Activated naive CD4-positive, alpha-beta T cell treated with anti-CD3 and anti-CD28 coated beads, Interleukin-2, amount 10 ng/mL, durations not matched to agents 7 days and 5 days (primary cell): Measurements from ENCODE around the gene USP43.

Source experiments
- CTCF ChIA-PET: fragments of 350-600 bp; sonication (Branson Sonifier 250); formaldehyde crosslinking; loops from one replicate; lab custom pipeline; 2021; ENCODE audit warnings: antibody characterized with exemption; lab: Charles Lee
- DNase-seq: peaks from one replicate; pipeline ENCODE4 v3.0.0-alpha.2; 2020
- H3K27ac Mint-ChIP-seq: one replicate; pipeline ENCODE4 v1.8.0; 2021; ENCODE audit warnings: mild to moderate bottlenecking, moderate library complexity, mixed read lengths
- H3K27me3 Mint-ChIP-seq: one replicate; pipeline ENCODE4 v1.8.0; 2021; ENCODE audit warnings: mild to moderate bottlenecking, mixed read lengths
- H3K36me3 Mint-ChIP-seq: one replicate; pipeline ENCODE4 v1.8.0; 2021; ENCODE audit warnings: mixed read lengths
- H3K4me1 Mint-ChIP-seq: one replicate; pipeline ENCODE4 v1.8.0; 2021; ENCODE audit warnings: mixed read lengths
- H3K4me3 Mint-ChIP-seq: one replicate; pipeline ENCODE4 v1.8.0; 2021; ENCODE audit warnings: mild to moderate bottlenecking, moderate library complexity, mixed read lengths
- H3K9me3 Mint-ChIP-seq: one replicate; pipeline ENCODE4 v1.8.0; 2021; ENCODE audit warnings: mixed read lengths

Gene USP43

DNA sequence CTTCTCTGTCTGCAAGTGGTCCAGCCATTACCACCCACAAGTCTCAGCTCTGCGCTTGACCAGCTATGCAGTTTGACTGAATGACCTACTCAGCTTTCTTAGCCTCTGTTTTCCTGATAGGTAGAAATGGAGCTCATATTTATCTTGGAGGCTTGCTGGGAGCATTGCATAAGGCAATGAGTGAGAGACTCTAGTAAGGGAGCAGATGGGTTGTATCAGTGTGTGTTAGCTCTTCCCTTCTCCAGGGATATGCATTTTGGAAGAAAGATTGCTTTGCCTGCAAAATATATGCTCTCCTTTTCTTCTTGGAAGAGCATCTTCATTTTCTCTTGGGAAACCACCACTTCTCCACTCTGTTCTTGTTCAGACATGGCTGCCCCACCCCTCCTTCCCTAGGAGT lies 120.0 kb downstream of the USP43 start:
- H3K9me3 Mint-ChIP-seq, result no peaks in the 10 kb centered on the region
- peaks cover 6% of the 10 kb centered on the region for H3K27me3 Mint-ChIP-seq
- no peak for DNase-seq
- no peak overlapping the region for H3K27ac Mint-ChIP-seq
- no peak overlapping the region for H3K4me3 Mint-ChIP-seq
- CTCF ChIA-PET, result interaction anchor here (0.9 kb wide), 1 partner anchor 188 kb away, joined by 3 read pairs; no protein-coding TSS in a partner anchor
- H3K36me3 Mint-ChIP-seq, result no peaks in the 10 kb centered on the region
- no peaks in the 10 kb centered on the region for H3K4me1 Mint-ChIP-seq

DNA sequence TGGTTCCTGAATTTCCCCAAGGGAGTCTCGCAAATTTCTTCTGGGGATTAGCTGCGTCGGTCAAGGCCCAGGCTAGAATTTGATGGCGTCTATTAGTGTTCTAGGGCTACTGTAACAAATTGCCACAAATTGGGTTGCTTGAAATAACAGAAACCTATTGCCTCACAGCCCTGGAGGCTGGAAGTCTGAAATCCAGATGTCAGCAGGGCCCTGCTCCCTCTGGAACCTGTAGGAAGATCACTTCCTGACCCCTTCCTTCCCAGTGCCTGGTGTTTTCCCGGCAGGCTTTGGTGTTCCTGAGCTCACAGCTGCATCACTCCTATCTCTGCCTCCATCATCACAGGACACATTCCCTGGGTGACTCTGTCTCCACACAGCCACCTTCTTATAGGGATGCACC lies 121.7 kb downstream of the USP43 start:
- CTCF ChIA-PET, result no interaction called here
- DNase-seq, result no peak
- peaks cover 6% of the 10 kb centered on the region for H3K27me3 Mint-ChIP-seq
- H3K27ac Mint-ChIP-seq, result no peak overlapping the region
- no peak overlapping the region for H3K4me3 Mint-ChIP-seq
- no peaks in the 10 kb centered on the region for H3K9me3 Mint-ChIP-seq
- no peaks in the 10 kb centered on the region for H3K4me1 Mint-ChIP-seq
- H3K36me3 Mint-ChIP-seq, result no peaks in the 10 kb centered on the region

DNA sequence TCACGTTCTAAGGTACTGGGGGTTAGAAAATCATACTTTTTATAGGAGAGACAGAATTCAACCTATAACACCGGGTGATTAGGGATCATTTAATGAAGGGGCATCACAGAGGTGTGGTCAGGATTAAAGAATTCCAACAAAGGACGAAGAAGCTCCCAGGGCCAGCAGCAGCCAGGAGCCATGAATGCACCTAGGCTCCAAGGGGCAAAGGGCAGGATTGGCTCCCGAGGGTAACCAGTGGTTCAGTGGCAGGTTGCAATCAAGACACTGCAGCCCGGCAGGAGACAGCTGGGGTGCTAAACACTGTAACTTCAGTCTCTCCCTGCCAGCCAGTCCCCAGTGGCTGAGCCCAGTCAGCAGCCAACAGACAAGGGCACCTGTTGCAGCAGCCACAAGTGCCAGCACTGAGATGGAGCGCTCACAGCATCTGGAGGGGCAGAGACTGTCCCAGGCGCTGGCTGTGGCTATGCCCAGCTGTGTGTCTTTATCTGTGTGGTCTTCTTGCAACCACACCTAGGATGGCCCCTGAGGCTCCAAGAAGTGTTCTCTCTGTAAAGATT lies 122.2 kb downstream of the USP43 start:
- no peak for DNase-seq
- peaks cover 6% of the 10 kb centered on the region for H3K27me3 Mint-ChIP-seq
- H3K4me1 Mint-ChIP-seq, result no peaks in the 10 kb centered on the region
- H3K27ac Mint-ChIP-seq, result no peak overlapping the region
- CTCF ChIA-PET, result no interaction called here
- no peaks in the 10 kb centered on the region for H3K9me3 Mint-ChIP-seq
- no peak overlapping the region for H3K4me3 Mint-ChIP-seq
- no peaks in the 10 kb centered on the region for H3K36me3 Mint-ChIP-seq

DNA sequence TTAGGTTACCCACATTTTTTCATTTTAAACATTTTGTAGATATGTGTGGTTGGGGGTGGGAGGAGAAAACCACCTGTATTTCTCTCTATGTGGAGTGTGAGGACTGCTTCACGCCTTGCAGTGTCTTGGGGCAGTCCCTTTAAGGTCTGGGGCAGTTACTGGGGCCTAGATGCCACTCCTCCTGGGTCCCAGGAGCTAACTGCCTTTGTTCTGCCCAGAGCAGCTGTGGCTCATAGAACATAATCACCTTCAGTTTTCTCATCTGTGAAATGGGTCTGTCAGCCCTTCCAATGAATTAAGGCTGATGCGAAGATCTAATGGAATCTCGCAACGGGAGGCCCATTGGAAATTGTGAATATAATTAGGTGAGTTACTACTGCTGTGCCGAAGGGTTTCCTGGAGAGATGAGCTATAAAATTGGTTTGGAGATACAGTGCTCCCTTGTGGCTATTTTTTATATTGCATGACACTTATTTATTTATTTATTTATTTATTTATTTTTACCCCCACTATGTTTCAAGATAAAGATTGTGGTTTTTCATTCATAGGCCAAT lies 123.1 kb downstream of the USP43 start:
- H3K4me1 Mint-ChIP-seq, result no peaks in the 10 kb centered on the region
- no peak overlapping the region for H3K27ac Mint-ChIP-seq
- no peak overlapping the region for H3K4me3 Mint-ChIP-seq
- H3K9me3 Mint-ChIP-seq, result no peaks in the 10 kb centered on the region
- DNase-seq, result no peak
- CTCF ChIA-PET, result interaction anchor here (0.6 to 1.3 kb wide), 2 partner anchors 40 to 42 kb away, joined by 3 read pairs; no protein-coding TSS in a partner anchor
- peaks cover 6% of the 10 kb centered on the region for H3K27me3 Mint-ChIP-seq
- no peaks in the 10 kb centered on the region for H3K36me3 Mint-ChIP-seq

DNA sequence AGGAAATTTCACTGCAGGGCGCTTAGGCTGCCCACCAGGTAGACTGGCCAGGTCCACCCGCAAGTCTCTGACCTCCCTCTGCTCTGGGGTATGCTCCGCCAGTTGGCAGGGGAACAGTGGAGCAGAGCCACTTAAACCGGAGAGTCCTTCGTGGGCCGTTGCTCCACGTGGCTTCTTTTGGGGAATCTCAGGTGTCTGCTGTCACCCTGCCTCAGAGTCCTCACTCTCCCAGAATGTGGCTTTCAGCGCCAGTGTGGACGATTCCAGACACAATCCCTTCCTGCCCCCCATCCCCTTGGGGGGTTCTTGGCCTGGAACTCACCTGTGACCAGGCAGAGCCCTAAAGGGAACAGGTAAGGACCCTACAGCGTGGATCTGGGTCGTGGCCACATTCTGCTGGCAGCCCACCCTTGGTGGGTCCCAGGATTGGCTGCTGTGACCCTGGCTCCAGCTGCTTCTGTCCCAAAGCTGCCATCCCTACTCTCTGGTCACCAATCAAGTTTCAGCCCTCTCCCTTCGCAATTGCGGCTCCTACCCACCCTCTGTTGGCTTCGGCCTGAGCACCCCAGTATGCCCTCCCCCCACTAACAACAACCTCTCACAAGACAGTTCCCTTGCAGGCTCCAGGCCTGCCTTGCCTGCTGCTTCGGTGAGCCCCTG lies 123.8 kb downstream of the USP43 start:
- Mint-ChIP-seq H3K27ac (no peak overlapping the region), H3K36me3 (no peaks in the 10 kb centered on the region), H3K27me3 (peaks cover 6% of the 10 kb centered on the region), H3K4me3 (no peak overlapping the region), H3K9me3 (no peaks in the 10 kb centered on the region), H3K4me1 (no peaks in the 10 kb centered on the region)
- CTCF ChIA-PET, result interaction anchor here (0.6 to 1.3 kb wide), 2 partner anchors 41 to 43 kb away, joined by 3 read pairs; no protein-coding TSS in a partner anchor
- no peak for DNase-seq

DNA sequence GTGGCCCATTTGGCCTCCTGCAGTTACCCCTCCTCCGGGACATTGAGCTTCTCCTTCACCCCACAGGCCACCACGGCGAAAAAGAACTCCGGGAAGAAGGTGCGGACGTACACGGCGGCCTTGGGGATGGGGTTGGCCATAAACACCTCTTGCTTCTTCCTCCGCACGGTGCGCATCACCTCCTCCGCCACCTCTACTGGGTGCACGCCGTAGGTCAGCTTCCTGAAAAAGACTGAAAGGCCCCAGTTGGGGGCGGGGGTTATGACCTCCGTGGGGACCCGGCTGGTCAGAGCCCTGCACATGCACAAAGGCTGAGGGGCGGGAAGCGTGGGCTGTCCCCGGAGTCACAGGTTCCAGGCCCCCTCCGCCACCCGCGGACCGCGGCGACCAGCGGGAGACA lies 126.1 kb downstream of the USP43 start:
- Mint-ChIP-seq H3K27ac (no peak overlapping the region), H3K27me3 (peaks cover 1% of the 10 kb centered on the region), H3K36me3 (no peaks in the 10 kb centered on the region), H3K4me1 (no peaks in the 10 kb centered on the region), H3K9me3 (no peaks in the 10 kb centered on the region), H3K4me3 (no peak overlapping the region)
- no peak for DNase-seq
- CTCF ChIA-PET, result no interaction called here

DNA sequence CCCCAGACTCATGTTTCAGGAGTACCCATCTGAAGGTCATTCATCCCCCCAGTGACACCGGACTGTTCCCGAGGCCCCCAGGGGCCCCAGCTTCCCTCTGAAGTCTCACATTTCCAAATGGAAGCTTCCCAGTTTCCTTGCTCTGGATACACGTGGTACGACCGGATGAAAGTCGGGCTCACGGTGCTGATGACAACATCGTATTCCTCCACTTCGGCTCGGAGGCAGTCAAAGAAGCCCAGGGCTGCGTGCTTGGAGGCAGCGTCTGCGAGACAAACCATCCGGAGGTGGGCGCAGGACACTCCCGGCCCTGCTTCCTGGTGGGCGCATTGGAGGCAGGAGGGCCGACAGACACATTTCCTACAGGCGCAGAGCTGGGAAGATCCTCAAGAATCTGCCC lies 127.3 kb downstream of the USP43 start:
- no peaks in the 10 kb centered on the region for H3K9me3 Mint-ChIP-seq
- DNase-seq, result no peak
- no peaks in the 10 kb centered on the region for H3K27me3 Mint-ChIP-seq
- no peaks in the 10 kb centered on the region for H3K36me3 Mint-ChIP-seq
- H3K4me3 Mint-ChIP-seq, result no peak overlapping the region
- H3K4me1 Mint-ChIP-seq, result no peaks in the 10 kb centered on the region
- CTCF ChIA-PET, result no interaction called here
- H3K27ac Mint-ChIP-seq, result no peak overlapping the region

DNA sequence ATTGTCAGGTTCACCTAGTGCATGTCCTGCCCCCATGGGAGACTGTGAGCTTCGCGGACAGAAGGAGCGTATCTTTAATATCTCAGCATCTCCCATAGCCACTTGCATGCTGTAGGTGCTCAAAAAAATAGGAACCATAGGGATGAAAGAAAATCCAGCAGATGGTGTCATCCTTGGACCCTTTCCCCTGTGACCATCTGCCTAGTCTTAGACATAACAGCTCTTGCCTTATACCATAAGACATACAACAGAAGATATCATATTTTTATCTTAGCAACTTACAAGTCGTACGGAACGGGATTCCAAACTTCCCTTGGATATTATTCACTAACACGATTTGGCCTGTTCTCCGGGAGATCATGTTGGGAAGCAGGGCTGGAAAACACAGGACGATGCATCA lies 131.6 kb downstream of the USP43 start:
- CTCF ChIA-PET, result no interaction called here
- H3K4me3 Mint-ChIP-seq, result no peak overlapping the region
- H3K27me3 Mint-ChIP-seq, result no peaks in the 10 kb centered on the region
- no peaks in the 10 kb centered on the region for H3K36me3 Mint-ChIP-seq
- H3K4me1 Mint-ChIP-seq, result no peaks in the 10 kb centered on the region
- H3K27ac Mint-ChIP-seq, result no peak overlapping the region
- DNase-seq, result no peak
- no peaks in the 10 kb centered on the region for H3K9me3 Mint-ChIP-seq
